IPS-18c (cell line): ENCODE data around the gene PACRG.

ENCODE experiments used
- H3K4me3 ChIP-seq: 2 replicates; pipeline ENCODE4 v1.7.0; 2013; ENCODE audit warnings: low read depth, mild to moderate bottlenecking, low read length, moderate library complexity; ENCODE audit not compliant: insufficient read depth
- H3K9me3 ChIP-seq: one replicate; pipeline ENCODE4 v1.6.1; 2013; ENCODE audit warnings: mild to moderate bottlenecking, low read length, moderate library complexity; ENCODE audit not compliant: control insufficient read depth, insufficient read depth

PACRG gene

DNA sequence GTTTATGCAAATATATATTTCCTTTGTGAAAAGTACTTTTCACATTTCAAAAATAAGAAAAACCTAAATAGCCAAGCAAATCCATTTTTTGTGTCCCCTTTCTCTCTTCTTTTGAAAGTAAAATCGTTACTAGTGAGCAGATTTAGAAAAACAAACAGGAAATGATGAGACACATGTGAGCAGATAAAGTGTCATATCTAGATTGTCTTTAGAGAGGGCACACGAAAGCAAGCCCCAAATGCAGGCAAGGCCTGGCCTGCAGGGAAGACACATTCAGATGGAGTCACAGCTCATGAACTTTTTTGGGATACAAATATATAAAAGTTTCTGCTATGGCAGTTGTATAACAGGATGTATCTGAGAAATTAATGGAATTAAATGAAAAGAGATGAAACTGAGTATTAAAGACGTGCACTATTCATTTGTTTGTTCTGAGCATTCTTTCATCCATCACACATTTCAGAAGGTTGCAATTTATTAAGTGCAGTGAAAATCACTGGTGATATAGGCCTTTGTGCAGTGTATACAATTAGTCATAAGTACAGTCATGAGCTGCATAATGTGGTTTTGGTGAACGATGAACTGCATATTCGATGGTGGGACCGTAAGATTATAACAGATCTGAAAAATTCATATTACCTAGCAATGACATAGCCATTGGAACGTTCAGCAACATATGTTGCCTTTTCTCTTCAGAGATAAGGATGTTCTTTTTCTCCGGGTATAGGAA, 101.4 kb downstream of the PACRG start:
- no peaks in the 10 kb centered on the region for H3K9me3 ChIP-seq

DNA sequence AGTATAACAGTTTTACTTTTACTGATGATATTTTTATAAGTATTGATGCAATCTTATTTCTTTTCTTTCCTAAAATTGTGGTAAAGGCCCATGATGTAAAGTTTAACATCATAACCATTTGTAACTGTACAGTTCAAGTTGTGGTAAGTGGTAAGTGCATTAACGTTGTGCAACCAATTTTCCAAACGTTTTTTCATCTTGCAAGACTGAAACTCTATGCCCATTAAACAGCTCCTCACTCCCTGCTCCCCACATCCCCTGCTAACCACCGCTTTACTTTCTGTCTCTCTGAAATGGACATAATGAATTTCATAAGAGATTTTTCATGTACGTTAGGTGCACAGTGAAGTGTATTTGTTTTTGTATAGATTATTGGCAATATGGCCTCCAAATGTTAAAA, 106.0 kb downstream of the PACRG start:
- Histone ChIP-seq H3K4me3 (no peak overlapping the region), H3K9me3 (no peaks in the 10 kb centered on the region)

More for the DNA sequence above, 101.4 kb downstream of the PACRG start:
- H3K4me3 ChIP-seq = no peak overlapping the region

DNA sequence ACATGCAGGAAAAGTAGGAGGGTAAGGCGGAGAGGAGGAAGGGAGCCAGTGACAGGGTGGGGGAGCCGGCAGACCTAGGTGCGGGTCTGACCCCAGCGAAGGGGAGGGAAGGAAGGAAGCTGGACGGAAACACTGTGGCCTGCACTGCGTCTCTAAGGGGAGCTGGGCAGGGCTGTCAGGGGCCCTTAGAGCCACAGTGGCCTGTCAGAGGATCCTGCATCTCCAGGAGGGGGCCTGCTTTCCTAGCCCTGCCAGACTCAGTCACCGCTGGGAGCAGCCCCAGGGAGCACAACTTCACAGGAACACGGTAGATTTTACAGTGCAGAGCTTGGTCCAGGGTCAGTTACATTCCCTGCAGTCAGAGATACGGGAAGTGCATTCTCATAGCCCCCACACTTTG, 118.2 kb downstream of the PACRG start:
- no peaks in the 10 kb centered on the region for H3K9me3 ChIP-seq
- no peak overlapping the region for H3K4me3 ChIP-seq

DNA sequence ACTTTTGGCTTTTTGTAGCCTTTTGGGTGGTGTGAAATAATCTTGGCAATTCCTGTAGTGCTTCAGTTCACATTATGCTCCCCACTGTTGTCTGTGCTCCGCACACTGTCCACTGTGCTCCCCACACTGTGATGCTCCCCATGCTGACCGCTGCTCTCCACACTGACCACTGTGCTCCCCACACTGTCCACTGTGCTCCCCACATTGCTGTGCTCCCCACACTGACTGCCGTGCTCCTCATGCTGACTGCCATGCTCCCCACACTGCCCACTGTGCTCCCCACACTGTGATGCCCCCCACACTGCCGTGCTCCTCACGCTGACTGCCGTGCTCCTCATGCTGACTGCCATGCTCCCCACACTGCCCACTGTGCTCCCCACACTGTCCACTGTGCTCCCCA, 118.9 kb downstream of the PACRG start:
- no peak overlapping the region for H3K4me3 ChIP-seq
- no peaks in the 10 kb centered on the region for H3K9me3 ChIP-seq

DNA sequence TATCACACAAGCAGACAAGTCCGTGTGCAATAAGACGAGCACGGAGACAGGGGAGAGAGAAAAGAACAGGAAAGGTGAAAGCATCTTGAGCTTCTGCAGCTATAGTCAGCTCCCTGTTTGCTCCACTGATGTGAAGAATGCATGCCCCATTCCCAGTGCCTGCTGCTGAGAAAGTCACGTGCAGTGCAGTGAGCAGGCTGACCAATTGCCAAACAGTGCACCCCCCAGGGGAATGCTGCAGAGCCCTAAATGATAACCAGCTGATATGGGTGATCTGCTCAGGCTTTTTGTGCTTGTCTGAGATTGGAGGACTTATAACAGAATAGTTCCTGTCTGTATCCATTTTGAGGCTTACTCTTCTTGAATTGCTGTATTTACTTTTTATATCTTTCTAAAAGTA, 121.5 kb downstream of the PACRG start:
- H3K4me3 ChIP-seq = no peak overlapping the region
- H3K9me3 ChIP-seq = no peaks in the 10 kb centered on the region

DNA sequence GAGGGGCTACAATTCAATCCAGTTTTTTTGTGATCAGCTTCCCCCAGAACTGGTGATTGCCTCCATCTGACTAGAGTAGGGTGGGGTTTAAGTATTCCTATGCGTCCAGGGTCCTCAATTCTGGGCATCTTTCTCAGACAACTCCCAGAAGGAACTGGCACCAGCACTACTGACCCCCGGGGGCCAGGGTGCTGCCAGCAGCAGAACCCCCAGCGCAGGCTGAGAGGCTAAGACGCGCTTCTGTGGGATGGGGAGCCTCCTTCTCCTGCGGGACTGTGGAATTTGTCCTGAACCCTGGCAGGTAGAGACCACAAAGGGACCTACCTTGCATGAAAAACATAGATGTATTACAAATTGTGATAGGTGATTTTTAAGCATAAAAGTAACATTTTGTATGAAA, 124.4 kb downstream of the PACRG start:
- Histone ChIP-seq H3K4me3 (no peak overlapping the region), H3K9me3 (no peaks in the 10 kb centered on the region)

DNA sequence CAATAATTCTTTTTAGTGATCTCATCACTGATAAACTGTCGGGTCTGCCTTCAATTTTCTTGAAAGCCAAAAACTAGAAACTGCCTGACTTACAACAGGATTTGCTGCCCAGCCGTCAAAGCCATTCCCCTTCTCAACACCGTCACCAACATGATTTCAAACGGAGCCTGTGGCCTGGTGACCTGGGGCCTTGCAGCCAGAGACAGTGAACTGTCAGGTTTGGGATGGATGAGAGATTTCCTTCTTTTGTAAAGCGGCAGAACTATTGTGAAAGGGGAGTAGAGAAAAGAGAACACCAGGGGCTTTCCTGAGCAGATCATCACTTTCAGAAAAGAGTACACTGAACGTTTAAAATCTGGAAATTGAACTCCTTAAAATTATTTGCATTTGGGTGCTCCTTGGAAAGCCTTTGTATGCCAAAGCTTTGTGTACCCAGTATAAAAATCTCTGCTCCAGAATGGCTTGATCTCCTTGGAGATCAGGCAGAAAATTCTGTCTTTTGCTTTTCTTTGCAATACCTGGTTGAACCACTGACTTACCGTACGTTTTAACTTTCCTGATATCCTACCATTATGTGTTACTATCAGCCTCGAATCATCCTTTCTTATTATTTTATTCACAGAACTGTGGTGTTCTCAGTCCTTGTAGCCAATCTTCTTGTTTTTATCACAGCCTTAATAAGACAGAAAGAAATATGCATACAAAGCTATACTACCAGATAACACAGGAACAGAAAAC, 125.2 kb downstream of the PACRG start:
- Histone ChIP-seq H3K4me3 (no peak overlapping the region), H3K9me3 (no peaks in the 10 kb centered on the region)

DNA sequence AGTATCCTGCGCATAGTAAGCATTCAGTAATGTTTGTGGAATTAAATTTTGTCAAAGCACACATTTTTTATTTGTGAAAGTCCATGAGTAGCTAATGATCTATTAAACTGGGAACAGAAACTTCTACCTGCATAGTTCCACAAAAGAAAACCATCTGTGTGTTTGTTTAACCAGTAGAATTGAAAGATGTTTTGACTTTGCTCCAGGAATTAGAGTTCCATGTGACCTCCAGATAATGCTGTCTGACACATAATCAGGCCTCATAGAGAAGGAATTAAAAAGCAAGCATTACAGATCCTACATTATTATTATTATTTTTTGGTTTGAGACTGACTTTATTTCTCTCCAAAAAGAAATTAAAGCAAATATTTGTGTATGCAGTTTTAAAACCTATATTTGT, 126.5 kb downstream of the PACRG start:
- Histone ChIP-seq H3K9me3 (no peaks in the 10 kb centered on the region), H3K4me3 (no peak overlapping the region)

DNA sequence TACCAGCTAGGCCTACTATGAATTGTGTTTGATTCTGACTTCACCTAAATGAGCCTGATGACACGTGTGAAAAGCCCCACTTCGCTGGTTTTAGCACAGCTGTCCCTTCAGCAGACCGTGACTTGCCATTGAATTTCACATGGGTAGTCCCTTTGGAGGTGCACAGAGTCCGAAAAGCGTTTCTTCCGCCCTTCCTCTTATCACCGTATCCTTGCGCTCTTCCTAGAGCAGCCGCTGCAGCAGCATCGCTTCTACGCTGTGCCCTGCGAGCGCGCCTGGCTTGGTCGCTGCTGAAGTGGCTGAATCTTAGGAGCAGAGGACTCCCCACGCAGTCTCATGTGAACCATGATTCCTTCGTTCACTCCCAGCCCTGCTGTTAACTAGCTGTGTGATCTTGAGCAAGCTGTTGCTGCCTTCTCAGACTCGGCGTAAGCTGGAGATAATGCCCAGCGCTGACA, 127.0 kb downstream of the PACRG start:
- H3K9me3 ChIP-seq = no peaks in the 10 kb centered on the region
- no peak overlapping the region for H3K4me3 ChIP-seq

DNA sequence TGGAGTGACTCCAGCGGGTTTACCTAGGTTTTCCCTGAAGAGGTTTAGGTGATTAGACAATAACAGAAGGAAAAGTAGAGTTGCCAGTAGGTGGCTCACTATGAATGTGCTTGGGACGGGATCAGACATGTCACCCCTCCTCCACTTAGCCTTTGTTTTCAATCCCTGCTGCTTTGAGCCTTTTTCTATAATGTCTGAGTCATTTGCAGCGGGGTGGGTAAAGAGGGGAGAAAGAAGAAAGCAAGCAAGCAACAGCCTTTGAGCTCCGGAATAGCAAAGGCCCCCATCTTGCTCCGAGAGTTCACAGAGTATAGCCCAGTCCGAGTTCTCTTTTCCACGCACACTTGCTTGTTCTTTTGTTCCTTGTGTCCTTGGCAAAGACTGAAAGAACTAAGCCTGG, 129.1 kb downstream of the PACRG start:
- H3K4me3 ChIP-seq = no peak overlapping the region; the same call in 1 of the 2 replicates
- no peaks in the 10 kb centered on the region for H3K9me3 ChIP-seq

DNA sequence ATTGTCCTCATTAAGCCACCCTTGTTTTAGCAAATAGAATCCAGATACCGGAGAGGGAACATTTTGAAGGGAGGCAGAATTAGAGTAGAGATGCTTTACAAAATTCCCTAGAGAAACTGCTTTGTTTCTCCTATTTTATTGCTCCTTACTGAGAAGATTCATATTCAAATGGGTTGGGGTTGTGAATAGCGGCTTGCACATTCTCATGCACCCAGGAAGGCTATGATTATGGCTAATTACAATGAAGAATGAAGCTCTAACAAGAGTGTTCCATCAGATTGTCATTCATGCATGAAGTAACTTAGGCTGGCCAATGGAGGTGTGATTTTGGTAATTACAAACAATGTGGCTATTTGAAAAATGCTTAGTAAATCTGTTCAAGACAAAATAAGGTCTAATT, 129.6 kb downstream of the PACRG start:
- no peaks in the 10 kb centered on the region for H3K9me3 ChIP-seq
- no peak overlapping the region; the same call in 1 of the 2 replicates for H3K4me3 ChIP-seq

DNA sequence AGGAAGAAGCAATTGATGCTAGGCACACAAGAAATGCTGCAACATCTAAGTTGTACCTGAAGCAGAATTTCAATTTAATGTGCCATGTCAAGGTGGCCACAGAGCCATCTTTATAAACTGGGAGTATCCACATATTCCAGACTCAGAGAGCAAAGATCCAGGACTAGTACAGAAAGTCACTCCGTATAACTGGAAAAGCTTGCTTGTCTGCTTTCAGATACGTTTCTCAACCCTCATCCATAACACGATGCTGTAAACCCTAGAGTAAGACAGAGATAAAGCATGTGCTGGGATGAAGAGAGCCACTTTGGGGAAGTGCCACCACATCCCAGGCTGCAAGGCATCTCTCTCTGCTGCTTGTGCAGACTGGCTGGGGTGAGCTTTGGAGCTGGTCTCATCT, 134.7 kb downstream of the PACRG start:
- no peak overlapping the region for H3K4me3 ChIP-seq
- H3K9me3 ChIP-seq = no peaks in the 10 kb centered on the region

DNA sequence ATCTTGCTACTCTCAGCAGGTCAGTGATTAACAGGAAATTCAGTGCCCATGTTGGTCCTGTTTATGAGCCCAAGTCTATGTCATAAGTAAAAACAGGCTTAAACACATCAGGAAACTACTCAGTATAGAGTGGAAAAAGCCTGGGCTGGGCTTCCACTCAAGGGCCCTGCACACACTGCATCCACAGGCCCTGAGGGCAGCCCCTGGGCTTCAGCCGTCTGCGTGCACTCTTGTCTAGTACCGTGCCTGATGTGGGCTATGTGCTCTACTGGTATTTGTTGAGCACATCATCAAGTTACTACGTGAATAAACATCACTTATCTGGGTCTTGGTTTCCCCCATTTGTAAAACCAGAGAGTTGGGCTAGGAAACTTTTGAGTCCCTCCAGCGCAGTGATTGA, 135.2 kb downstream of the PACRG start:
- no peak overlapping the region for H3K4me3 ChIP-seq
- no peaks in the 10 kb centered on the region for H3K9me3 ChIP-seq

DNA sequence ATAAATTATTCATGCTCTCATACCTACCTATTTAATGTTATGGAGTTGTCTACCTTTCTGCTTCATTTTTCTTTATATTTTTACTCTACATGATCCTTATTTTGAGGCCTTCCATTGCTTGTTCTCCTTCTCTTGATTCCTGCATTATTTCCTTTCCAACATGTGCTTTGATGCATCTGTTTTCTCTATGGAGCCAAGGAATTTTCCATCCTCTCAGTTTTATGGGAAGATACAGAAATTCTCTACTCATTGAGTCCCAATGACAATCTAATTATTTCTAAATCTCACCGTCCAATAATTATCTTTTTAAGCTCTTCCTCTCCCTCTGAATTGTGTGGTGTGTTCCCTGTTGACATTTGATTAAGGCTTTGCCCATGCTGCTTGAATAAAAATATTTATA, 136.0 kb downstream of the PACRG start:
- Histone ChIP-seq H3K4me3 (no peak overlapping the region), H3K9me3 (no peaks in the 10 kb centered on the region)

DNA sequence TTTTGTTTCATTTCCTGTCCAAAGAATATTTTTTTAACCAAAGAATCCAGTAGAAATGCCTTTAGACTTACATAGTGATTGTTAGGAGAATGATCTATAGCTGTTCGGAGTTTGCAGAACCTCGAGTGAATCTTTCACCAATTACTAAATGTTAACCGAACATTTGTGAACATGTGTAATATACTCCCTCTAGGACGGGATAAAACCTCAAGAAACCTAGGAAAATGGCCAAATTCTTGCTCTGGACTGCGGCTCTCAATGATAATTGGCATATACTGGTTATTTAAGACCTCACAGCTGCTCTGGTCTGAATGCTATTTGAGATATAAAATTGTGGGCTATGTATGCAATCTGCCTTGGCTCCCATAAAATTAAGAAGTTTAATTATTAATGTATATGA, 137.1 kb downstream of the PACRG start:
- Histone ChIP-seq H3K4me3 (no peak overlapping the region), H3K9me3 (no peaks in the 10 kb centered on the region)

DNA sequence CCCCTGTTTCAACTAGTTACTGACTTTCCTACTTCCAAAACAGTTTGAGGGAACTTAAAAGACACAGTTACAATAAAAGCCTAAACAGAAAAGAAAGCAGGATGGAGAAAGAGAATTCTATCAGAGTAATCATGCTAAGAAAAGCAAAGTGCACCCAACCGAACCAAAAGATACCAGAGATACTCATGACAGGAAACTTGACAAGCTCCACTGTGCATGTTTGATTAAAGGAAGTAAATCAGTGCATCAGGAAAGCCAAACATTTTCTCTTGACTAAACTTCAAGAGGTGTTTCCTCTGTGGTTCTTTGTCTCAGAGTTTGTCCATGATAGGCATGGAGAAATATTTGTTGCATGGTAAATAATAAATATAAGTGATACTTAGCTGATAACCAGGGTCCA, 138.9 kb downstream of the PACRG start:
- Histone ChIP-seq H3K4me3 (no peak overlapping the region), H3K9me3 (no peaks in the 10 kb centered on the region)

DNA sequence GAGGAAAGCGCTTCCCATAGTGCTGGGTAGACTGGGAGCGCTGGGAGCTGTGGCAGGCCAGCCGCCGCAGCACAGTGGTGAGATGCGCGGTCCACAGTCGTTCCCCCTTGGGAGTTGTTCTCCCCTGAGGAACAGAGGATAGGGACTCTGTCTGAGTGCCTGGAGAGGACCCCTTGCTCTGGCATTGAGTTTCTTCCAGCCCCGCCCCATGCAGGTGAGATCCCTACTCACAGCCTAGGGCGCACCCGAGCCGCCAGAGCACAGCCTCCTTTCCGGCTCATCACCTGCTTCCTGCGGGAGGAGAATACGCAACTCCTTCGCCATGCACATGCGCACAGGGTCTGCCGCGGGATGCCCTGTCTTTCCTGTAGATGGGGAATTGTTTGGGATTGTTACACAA, 140.6 kb downstream of the PACRG start:
- no peaks in the 10 kb centered on the region for H3K9me3 ChIP-seq
- no peak overlapping the region for H3K4me3 ChIP-seq

DNA sequence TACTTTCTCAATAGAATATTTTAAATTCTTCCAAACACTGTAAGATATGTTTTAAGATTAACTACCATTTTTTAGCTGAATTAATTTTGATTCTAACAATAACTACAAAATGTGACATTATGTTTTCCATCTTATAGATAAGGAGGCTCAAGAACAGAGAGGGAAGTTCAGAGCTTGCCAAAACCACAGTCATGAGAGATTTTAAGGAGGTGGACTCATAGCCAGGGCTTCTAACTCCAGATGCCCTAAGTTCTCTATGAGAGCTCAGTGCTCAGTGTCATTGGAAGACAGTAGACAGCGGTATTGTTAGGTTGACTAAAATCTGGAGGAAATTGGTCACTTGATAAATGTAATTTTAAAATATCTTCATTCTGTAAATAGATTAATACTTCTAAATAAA, 144.2 kb downstream of the PACRG start:
- H3K4me3 ChIP-seq = no peak overlapping the region

More for the DNA sequence above, 144.2 kb downstream of the PACRG start:
- H3K9me3 ChIP-seq = no peaks in the 10 kb centered on the region
